GM12878 (cell line): Measurements from ENCODE around the gene PBRM1. TPM values are rescaled to one million over a fixed set of nuclear protein-coding genes. Genes with fewer than 3 reads are reported as not detected.

Experiments
- ATAC-seq: fragments of 200-7000 bp; cut with Tn5 transposase; 3 replicates; pipeline ENCODE4 v1.9.1; 2020; ENCODE audit warnings: mild to moderate bottlenecking, moderate library complexity
- BruUV-seq: library from RNA; stranded (reverse); fragments of 400-500 nt; replicated peaks from 2 replicates; lab custom pipeline; 2021; lab: Mats Ljungman, UMichigan
- CTCF ChIA-PET: fragments of 300-600 bp; sonication (Branson Sonifier 250); formaldehyde crosslinking; extraction: SDS; loops from one replicate; lab custom pipeline; 2021; ENCODE audit warnings: inconsistent platforms; lab: Yijun Ruan, JAX
- POLR2A ChIA-PET: fragments of 350-600 bp; formaldehyde crosslinking; extraction: SDS; loops from one replicate; lab custom pipeline; 2021; ENCODE audit warnings: inconsistent platforms; lab: Charles Lee
- RAD21 ChIA-PET: fragments of 300-600 bp; sonication (Branson Sonifier 250); formaldehyde crosslinking; loops from one replicate; lab custom pipeline; 2023; ENCODE audit warnings: antibody characterized with exemption; ENCODE audit not compliant: unreplicated experiment; lab: Charles Lee
- SMC1A ChIA-PET: fragments of 300-600 bp; sonication (Branson Sonifier 250); formaldehyde crosslinking; loops from one replicate; lab custom pipeline; 2023; ENCODE audit not compliant: unreplicated experiment, uncharacterized antibody; lab: Charles Lee
- DNase-seq: peaks from one replicate; pipeline ENCODE4 v3.0.0-alpha.2; 2011; ENCODE audit warnings: low read depth, low spot score
- FAIRE-seq: peaks from 3 replicates; lab custom pipeline; 2011; peaks lifted over from hg19 to GRCh38; lab: Jason Lieb, UNC
- H2AFZ ChIP-seq: 2 replicates; pipeline ENCODE4 v1.6.0; 2011; ENCODE audit warnings: low read depth, low read length, control low read depth; ENCODE audit not compliant: control insufficient read depth
- H3K27ac ChIP-seq: 2 replicates; pipeline ENCODE4 v1.5.1; 2011; ENCODE audit warnings: control low read depth; ENCODE audit not compliant: control insufficient read depth, insufficient read depth
- H3K27me3 ChIP-seq, 2 experiments: replicated peaks in 1 of 2; 2 replicates each; pipeline versions ENCODE4 v1.6.0 to v1.6.1; 2011; ENCODE audit warnings: low read length in 1 of 2; ENCODE audit not compliant: control insufficient read depth in 2 of 2, insufficient read depth in 2 of 2
- H3K36me3 ChIP-seq, 2 experiments: 2 replicates each; pipeline ENCODE4 v1.5.1; 2011; ENCODE audit warnings: low read length in 1 of 2; ENCODE audit not compliant: control insufficient read depth in 2 of 2, insufficient read depth in 2 of 2
- H3K4me1 ChIP-seq: 2 replicates; pipeline ENCODE4 v1.6.1; 2011; ENCODE audit warnings: mild to moderate bottlenecking, low read length, moderate library complexity, mixed read lengths; ENCODE audit not compliant: control insufficient read depth, insufficient read depth
- H3K4me2 ChIP-seq: 2 replicates; pipeline ENCODE4 v1.6.0; 2011; ENCODE audit warnings: control low read depth; ENCODE audit not compliant: control insufficient read depth, insufficient read depth
- H3K4me3 ChIP-seq: fragments of 200-600 bp; sonication (generic); 2 replicates; pipeline ENCODE4 v1.5.1; 2016
- H3K79me2 ChIP-seq: 2 replicates; pipeline ENCODE4 v1.6.0; 2011; ENCODE audit warnings: low read length; ENCODE audit not compliant: control insufficient read depth, insufficient read depth
- H3K9ac ChIP-seq: 2 replicates; pipeline ENCODE4 v1.8.0; 2011; ENCODE audit warnings: low read length, control low read depth, mixed read lengths; ENCODE audit not compliant: control insufficient read depth, insufficient read depth
- H3K9me3 ChIP-seq: replicated peaks from 3 replicates; pipeline ENCODE4 v1.5.1; 2011; ENCODE audit warnings: mild to moderate bottlenecking, low read length; ENCODE audit not compliant: control insufficient read depth, insufficient read depth
- H4K20me1 ChIP-seq: 2 replicates; pipeline ENCODE4 v1.6.0; 2011; ENCODE audit not compliant: control insufficient read depth, insufficient read depth
- NR2C2 ChIP-seq: IDR thresholded peaks from 2 replicates; pipeline ENCODE4 v1.6.1; 2011; ENCODE audit warnings: borderline replicate concordance, low read depth; ENCODE audit not compliant: control insufficient read depth, insufficient read length
- RAD51 ChIP-seq: fragments of 450-650 bp; IDR thresholded peaks from 2 replicates; pipeline ENCODE4 v1.6.1; 2016; ENCODE audit warnings: moderate library complexity, mild to moderate bottlenecking, inconsistent platforms
- WRNIP1 ChIP-seq: IDR thresholded peaks from 2 replicates; pipeline ENCODE4 v1.6.1; 2011; ENCODE audit warnings: low read depth, low read length, improper control_type of control experiment, borderline replicate concordance
- ZNF274 ChIP-seq: IDR thresholded peaks from one replicate; pipeline ENCODE4 v1.8.0; 2011; ENCODE audit not compliant: insufficient read length, insufficient read depth
- WGBS: methylation state at CpG from one replicate; pipeline ENCODE4 v1.1.6; 2016; ENCODE audit warnings: low lambda C conversion rate; ENCODE audit not compliant: insufficient replicate concordance, insufficient coverage; ENCODE audit errors: missing lambda C conversion rate; 5-methylcytosine and 5-hydroxymethylcytosine counted together
- in situ Hi-C: fragments of 300-500 bp; cut with MboI; formaldehyde crosslinking; loops from 9 replicates; pipeline ENCODE4 v1.14.3; 2018; ENCODE audit warnings: mixed read lengths
- intact Hi-C: fragments of 100-400 bp; cut with micrococcal nuclease; formaldehyde crosslinking; loops from one replicate; pipeline ENCODE4 v1.14.2; 2022; ENCODE audit not compliant: unreplicated experiment
- polyA plus RNA-seq, 11 experiments: library from polyadenylated mRNA; depleted of rRNA in 4 of 11; unstranded in 6 of 11; stranded (reverse) in 5 of 11; fragments of >200 nt; fragmentation: Nextera tagmentation in 4 of 11; fragmentation: Illumina TruSeq in 1 of 11; extraction: Ambion mirVana in 4 of 11; extraction: Trizol in 1 of 11; gene quantifications; 1 replicate in 1 of 11; 2 replicates in 10 of 11; pipeline versions ENCODE4 v1.2.1 to v1.2.3, GENCODE V29; 2011 to 2016; ENCODE audit warnings: inconsistent platforms in 2 of 11, missing spikeins in 2 of 11, low read depth in 1 of 11
- total RNA-seq, 4 experiments: library from RNA; depleted of rRNA in 3 of 4; stranded (reverse); fragments of >200 nt in 3 of 4; fragmentation: Illumina TruSeq in 1 of 4; extraction: Trizol in 1 of 4; gene quantifications; 2 replicates each; pipeline versions ENCODE4 v1.2.1 to v1.2.3, GENCODE V29; 2013 to 2021
- TF ChIP-seq, protein P1 (sequence below): fragments of 450-650 bp; IDR thresholded peaks from 2 replicates; pipeline ENCODE4 v1.6.1; 2018; ENCODE audit warnings: borderline replicate concordance, mild to moderate bottlenecking; ENCODE audit not compliant: partially characterized antibody
- TF ChIP-seq, protein P2 (sequence below): fragments of 450-650 bp; IDR thresholded peaks from 2 replicates; pipeline ENCODE4 v1.6.1; 2016; ENCODE audit warnings: mild to moderate bottlenecking, moderate library complexity, borderline replicate concordance

PBRM1 gene
- total and polyA plus RNA-seq, 10 of the 15 experiments (the other 5 are each of a cell fraction or from before 2014, with no cell fraction given) = 8.9 to 88.9 (median 39.3) TPM

DNA sequence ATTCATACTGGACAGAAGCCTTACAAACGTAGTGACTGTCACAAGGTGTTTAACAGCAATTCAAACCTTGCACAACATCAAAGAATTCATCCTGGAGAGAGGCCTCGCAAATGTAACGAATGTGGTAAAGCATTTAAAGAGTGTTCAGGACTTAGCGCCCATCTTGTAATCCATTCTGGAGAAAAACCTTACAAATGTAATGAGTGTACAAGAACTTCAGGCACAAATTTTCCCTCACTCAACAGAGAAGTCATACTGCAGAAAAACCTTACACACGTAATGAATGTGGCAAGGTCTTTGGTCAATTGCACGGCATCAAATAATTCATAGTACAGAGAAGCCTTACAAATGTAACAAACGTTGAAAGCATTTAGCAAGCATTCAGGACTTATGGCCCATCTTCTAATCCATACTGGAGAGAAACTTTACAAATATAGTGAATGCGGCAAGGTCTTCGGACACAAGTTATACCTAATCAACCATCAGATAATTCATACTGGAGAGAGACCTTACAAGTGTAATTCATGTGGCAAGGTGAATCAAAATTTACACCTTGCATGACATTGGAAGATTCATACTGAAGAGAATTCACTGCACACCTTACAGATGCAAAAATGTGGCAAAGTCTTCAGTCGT lies 47.7 kb upstream of the PBRM1 start:
- 96% methylated on average over 10 of the region's 10 CpGs for WGBS
- TF ChIP-seq, protein P1, sequence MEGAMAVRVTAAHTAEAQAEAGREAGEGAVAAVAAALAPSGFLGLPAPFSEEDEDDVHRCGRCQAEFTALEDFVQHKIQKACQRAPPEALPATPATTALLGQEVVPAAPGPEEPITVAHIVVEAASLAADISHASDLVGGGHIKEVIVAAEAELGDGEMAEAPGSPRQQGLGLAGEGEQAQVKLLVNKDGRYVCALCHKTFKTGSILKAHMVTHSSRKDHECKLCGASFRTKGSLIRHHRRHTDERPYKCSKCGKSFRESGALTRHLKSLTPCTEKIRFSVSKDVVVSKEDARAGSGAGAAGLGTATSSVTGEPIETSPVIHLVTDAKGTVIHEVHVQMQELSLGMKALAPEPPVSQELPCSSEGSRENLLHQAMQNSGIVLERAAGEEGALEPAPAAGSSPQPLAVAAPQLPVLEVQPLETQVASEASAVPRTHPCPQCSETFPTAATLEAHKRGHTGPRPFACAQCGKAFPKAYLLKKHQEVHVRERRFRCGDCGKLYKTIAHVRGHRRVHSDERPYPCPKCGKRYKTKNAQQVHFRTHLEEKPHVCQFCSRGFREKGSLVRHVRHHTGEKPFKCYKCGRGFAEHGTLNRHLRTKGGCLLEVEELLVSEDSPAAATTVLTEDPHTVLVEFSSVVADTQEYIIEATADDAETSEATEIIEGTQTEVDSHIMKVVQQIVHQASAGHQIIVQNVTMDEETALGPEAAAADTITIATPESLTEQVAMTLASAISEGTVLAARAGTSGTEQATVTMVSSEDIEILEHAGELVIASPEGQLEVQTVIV = no peak
- TF ChIP-seq NR2C2 (no peak), RAD51 (no peak), ZNF274 (peak; percentile 54), WRNIP1 (no peak)
- TF ChIP-seq, protein P2, sequence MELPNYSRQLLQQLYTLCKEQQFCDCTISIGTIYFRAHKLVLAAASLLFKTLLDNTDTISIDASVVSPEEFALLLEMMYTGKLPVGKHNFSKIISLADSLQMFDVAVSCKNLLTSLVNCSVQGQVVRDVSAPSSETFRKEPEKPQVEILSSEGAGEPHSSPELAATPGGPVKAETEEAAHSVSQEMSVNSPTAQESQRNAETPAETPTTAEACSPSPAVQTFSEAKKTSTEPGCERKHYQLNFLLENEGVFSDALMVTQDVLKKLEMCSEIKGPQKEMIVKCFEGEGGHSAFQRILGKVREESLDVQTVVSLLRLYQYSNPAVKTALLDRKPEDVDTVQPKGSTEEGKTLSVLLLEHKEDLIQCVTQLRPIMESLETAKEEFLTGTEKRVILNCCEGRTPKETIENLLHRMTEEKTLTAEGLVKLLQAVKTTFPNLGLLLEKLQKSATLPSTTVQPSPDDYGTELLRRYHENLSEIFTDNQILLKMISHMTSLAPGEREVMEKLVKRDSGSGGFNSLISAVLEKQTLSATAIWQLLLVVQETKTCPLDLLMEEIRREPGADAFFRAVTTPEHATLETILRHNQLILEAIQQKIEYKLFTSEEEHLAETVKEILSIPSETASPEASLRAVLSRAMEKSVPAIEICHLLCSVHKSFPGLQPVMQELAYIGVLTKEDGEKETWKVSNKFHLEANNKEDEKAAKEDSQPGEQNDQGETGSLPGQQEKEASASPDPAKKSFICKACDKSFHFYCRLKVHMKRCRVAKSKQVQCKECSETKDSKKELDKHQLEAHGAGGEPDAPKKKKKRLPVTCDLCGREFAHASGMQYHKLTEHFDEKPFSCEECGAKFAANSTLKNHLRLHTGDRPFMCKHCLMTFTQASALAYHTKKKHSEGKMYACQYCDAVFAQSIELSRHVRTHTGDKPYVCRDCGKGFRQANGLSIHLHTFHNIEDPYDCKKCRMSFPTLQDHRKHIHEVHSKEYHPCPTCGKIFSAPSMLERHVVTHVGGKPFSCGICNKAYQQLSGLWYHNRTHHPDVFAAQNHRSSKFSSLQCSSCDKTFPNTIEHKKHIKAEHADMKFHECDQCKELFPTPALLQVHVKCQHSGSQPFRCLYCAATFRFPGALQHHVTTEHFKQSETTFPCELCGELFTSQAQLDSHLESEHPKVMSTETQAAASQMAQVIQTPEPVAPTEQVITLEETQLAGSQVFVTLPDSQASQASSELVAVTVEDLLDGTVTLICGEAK = no peak
- TF ChIP-seq, all 136 proteins: peak for 1
- ATAC-seq (no peak), FAIRE-seq (no peak), DNase-seq (no peak)
- BruUV-seq = no TSS peak
- POLR2A ChIA-PET = no interaction called here
- H3K27ac ChIP-seq = no peak overlapping the region
- H3K36me3 ChIP-seq = peaks cover 0 to 8% of the 10 kb centered on the region in 2 experiments; a peak in 2 of 4 replicates
- no peaks in the 10 kb centered on the region for H4K20me1 ChIP-seq
- no peak overlapping the region for H3K4me3 ChIP-seq
- H3K4me1 ChIP-seq = no peaks in the 10 kb centered on the region
- peaks cover 18% of the 10 kb centered on the region for H3K9me3 ChIP-seq
- intact Hi-C loops (no loop called here), in situ Hi-C loops (no loop called here)
- H3K9ac ChIP-seq = no peak overlapping the region
- no peaks in the 10 kb centered on the region for H3K27me3 ChIP-seq
- no peaks in the 10 kb centered on the region for H3K79me2 ChIP-seq
- RAD21 ChIA-PET = no interaction called here
- H2AFZ ChIP-seq = no peak overlapping the region
- CTCF ChIA-PET = interaction anchor here (1.1 kb wide), 1 partner anchor 8 kb away, joined by 3 read pairs; no protein-coding TSS in a partner anchor
- H3K4me2 ChIP-seq = no peak overlapping the region
- SMC1A ChIA-PET = interaction anchor here (1.0 kb wide), 2 partner anchors 23 to 275 kb away, joined by 3 read pairs; no protein-coding TSS in a partner anchor
